RWPE2 (cell line): Measurements from ENCODE around the gene GTPBP6.
"Not testable (repeated sequence)": the region's sequence is repeated elsewhere in the genome, so short reads cannot be mapped to it uniquely, and the experiment has no call there.

Experiments
- ATAC-seq: fragments of 200-7000 bp; cut with Tn5 transposase; 3 replicates; pipeline ENCODE4 v1.9.1; 2021; ENCODE audit warnings: low read depth
- DNase-seq: peaks from one replicate; pipeline ENCODE4 v3.0.0-alpha.2; 2020; ENCODE audit warnings: low spot score
- H3K27ac ChIP-seq: fragments of 450-650 bp; 2 replicates; pipeline ENCODE4 v1.5.1; 2017; ENCODE audit warnings: mild to moderate bottlenecking; ENCODE audit not compliant: poor library complexity, severe bottlenecking
- H3K27me3 ChIP-seq: fragments of 250-450 bp; sonication (Bioruptor Pico); 2 replicates; pipeline ENCODE4 v1.5.1; 2021; ENCODE audit warnings: mild to moderate bottlenecking, moderate library complexity; ENCODE audit not compliant: insufficient read depth, poor library complexity, severe bottlenecking
- H3K36me3 ChIP-seq: fragments of 250-450 bp; sonication (Bioruptor Pico); 2 replicates; pipeline ENCODE4 v1.5.1; 2020; ENCODE audit warnings: low read depth, mild to moderate bottlenecking, moderate library complexity
- H3K4me1 ChIP-seq: fragments of 250-450 bp; sonication (Bioruptor Pico); 2 replicates; pipeline ENCODE4 v1.5.1; 2021; ENCODE audit warnings: mild to moderate bottlenecking, moderate library complexity; ENCODE audit not compliant: insufficient read depth, poor library complexity, severe bottlenecking
- H3K4me3 ChIP-seq: fragments of 250-450 bp; sonication (Bioruptor Pico); 2 replicates; pipeline ENCODE4 v1.5.1; 2021; ENCODE audit warnings: mild to moderate bottlenecking, moderate library complexity; ENCODE audit not compliant: severe bottlenecking
- H3K9me3 ChIP-seq: fragments of 250-450 bp; sonication (Bioruptor Pico); 2 replicates; pipeline ENCODE4 v1.5.1; 2021; ENCODE audit warnings: mild to moderate bottlenecking, moderate library complexity; ENCODE audit not compliant: severe bottlenecking
- TF ChIP-seq, protein P1 (sequence below): fragments of 450-650 bp; IDR thresholded peaks from one replicate; pipeline ENCODE4 v1.5.1; 2017; ENCODE audit warnings: mild to moderate bottlenecking, moderate library complexity; ENCODE audit not compliant: poor library complexity, severe bottlenecking

The GTPBP6 gene

DNA sequence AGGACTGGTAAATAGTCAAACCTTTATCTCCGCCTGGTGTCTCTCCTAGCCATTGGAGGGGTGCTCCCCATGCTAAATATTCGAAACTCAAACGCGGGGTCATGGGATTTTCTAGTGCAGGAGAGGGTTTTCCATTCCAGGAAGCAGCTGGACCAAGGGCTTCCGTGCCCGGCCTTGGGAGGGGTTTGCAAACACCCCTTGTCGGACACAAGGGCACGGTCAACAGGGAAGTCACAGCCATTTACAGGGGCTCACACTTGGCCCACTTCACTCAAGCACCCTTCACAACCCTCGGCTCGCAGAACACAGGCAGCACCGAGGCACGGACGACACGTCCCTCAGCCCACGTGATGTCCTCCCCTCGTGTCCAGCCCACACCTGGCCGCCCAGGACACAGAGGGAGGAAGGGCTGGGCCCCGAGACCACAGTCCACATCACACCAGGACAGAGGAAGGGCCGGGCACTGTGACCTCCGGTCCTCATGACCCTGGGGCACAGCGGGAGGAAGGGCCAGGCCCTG, 47.7 kb downstream of the GTPBP6 start:
- DNase-seq (peak; percentile 68), ATAC-seq (no peak)
- Histone ChIP-seq H3K27ac (no peak overlapping the region), H3K36me3 (no peaks in the 10 kb centered on the region), H3K9me3 (no peaks in the 10 kb centered on the region), H3K4me1 (no peaks in the 10 kb centered on the region), H3K4me3 (no peak overlapping the region), H3K27me3 (no peaks in the 10 kb centered on the region)
- TF ChIP-seq, protein P1, sequence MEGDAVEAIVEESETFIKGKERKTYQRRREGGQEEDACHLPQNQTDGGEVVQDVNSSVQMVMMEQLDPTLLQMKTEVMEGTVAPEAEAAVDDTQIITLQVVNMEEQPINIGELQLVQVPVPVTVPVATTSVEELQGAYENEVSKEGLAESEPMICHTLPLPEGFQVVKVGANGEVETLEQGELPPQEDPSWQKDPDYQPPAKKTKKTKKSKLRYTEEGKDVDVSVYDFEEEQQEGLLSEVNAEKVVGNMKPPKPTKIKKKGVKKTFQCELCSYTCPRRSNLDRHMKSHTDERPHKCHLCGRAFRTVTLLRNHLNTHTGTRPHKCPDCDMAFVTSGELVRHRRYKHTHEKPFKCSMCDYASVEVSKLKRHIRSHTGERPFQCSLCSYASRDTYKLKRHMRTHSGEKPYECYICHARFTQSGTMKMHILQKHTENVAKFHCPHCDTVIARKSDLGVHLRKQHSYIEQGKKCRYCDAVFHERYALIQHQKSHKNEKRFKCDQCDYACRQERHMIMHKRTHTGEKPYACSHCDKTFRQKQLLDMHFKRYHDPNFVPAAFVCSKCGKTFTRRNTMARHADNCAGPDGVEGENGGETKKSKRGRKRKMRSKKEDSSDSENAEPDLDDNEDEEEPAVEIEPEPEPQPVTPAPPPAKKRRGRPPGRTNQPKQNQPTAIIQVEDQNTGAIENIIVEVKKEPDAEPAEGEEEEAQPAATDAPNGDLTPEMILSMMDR = no peak

DNA sequence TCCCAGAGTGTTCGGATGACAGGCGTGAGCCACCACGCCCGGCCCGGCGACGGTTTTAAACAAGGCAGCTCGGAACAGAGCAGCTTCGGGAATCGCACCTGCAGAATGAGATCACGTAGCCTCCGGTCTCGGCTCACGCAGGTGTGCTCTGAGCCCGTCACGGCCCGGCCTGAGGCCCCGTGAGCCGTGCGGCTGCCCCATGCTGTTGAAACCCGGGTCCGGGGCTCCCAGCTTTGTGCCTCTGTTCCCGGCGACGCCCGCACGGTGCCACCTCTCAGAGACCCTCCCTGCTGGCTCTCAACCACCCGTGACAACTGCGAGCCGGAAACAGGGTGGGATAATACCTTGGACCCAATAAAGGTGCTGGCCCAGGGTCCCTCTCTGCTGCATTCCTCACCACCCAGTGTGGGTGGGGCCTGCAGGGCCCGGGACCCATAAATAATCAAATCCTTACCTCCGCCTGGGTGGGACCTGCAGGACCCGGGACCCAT, 50.8 kb downstream of the GTPBP6 start:
- TF ChIP-seq, protein P1 = no peak
- H3K27ac ChIP-seq = no peak overlapping the region

DNA sequence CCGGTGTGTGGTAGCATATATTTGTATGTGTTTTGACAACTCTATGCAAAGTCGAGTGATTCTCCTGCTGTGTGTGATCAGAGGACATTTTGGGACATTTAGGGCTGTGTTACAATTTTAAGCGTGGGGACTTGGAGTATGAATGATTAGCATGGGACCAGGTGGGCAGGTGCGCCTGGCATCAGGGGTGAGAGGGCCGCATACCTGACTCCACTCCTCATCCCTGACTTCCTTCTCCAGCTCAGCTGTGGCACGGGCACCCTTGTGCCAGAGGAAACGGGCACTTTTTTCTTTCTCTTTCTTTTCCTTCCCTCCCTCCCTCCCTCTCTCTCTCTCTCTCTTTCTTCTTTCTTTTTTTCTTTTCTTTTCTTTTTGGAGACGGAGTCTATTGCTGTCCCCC, 53.1 kb downstream of the GTPBP6 start:
- Histone ChIP-seq H3K4me3 (no peak overlapping the region), H3K4me1 (peaks cover 16% of the 10 kb centered on the region), H3K27me3 (no peaks in the 10 kb centered on the region), H3K27ac (no peak overlapping the region), H3K36me3 (no peaks in the 10 kb centered on the region), H3K9me3 (no peaks in the 10 kb centered on the region)
- no peak; the same call in 2 of the 3 replicates for ATAC-seq
- TF ChIP-seq, protein P1 = no peak
- peak; percentile 42 for DNase-seq

More for the DNA sequence above, 50.8 kb downstream of the GTPBP6 start:
- H3K36me3 ChIP-seq = no peaks in the 10 kb centered on the region
- peak; percentile 69 for DNase-seq
- H3K4me1 ChIP-seq = peaks cover 3% of the 10 kb centered on the region
- no peaks in the 10 kb centered on the region for H3K9me3 ChIP-seq
- H3K4me3 ChIP-seq = no peak overlapping the region
- no peak for ATAC-seq
- no peaks in the 10 kb centered on the region for H3K27me3 ChIP-seq

DNA sequence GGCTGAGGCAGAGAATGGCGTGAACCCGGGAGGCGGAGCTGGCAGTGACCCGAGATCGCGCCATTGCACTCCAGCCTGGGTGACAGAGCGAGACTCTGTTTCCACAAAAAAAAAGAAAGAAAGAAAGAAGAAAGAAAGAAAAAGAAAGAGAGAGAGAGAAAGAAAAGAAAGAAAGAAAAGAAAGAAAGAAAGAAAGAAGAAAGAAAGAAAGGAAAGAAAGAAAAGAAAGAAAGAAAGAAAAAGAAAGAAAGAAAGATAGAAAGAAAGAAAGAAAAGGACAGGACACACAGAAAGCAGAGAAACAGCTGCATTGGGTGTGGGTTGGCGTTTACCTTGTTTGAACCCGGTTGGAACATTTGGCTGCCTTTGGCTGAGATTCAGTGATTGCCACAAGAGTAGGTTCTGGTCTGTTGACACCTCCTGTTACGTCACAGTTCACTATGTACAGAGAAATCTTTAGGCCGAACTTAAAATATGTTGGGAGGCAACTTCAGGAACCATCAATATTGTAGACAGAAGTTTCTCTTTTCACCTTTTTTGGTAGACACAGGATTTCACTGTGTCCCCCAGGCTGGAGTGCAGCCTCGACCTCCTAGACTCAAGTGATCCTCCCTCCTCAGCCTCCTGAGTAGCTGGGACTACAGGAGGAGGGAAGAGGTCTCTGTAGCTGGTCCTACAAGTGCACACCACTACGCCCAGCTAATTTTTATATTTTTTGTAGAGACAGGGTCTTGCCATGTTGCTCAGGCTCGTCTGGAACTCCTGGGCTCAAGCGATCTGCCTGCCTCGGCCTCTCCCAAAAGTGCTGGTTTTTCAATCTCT, 53.8 kb downstream of the GTPBP6 start:
- peak; percentile 48 for ATAC-seq
- Histone ChIP-seq H3K4me1 (peaks cover 16% of the 10 kb centered on the region), H3K4me3 (no peak overlapping the region), H3K27me3 (no peaks in the 10 kb centered on the region), H3K36me3 (no peaks in the 10 kb centered on the region), H3K27ac (no peak overlapping the region), H3K9me3 (no peaks in the 10 kb centered on the region)
- DNase-seq = peak; percentile 19
- TF ChIP-seq, protein P1 = no peak

DNA sequence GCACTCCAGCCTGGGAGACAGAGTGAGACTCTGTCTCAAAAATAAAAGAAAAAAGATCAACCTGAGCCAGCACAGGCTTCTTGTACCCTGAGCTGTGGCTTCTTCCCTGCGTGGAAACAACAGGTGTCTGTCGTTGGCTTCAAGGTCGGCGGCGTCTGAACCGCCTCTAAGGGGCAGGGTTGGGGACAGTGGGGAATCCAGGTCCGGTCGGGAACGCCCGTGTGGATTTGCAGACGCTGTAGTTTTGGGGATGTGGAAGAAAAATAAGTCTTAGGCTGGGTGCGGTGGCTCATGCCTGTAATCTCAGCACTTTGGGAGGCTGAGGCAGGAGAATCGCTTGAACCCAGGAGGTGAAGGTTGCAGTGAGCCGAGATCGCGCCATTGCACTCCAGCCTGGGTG, 54.6 kb downstream of the GTPBP6 start:
- H3K4me1 ChIP-seq = peaks cover 16% of the 10 kb centered on the region

More for the DNA sequence above, 54.6 kb downstream of the GTPBP6 start:
- not testable (repeated sequence) for H3K4me3 ChIP-seq, ATAC-seq, H3K9me3 ChIP-seq, H3K27me3 ChIP-seq, H3K36me3 ChIP-seq, H3K27ac ChIP-seq
- peak; percentile 59 for DNase-seq
